ENCODE data around the gene ATP6V1F.

The ATP6V1F gene

DNA sequence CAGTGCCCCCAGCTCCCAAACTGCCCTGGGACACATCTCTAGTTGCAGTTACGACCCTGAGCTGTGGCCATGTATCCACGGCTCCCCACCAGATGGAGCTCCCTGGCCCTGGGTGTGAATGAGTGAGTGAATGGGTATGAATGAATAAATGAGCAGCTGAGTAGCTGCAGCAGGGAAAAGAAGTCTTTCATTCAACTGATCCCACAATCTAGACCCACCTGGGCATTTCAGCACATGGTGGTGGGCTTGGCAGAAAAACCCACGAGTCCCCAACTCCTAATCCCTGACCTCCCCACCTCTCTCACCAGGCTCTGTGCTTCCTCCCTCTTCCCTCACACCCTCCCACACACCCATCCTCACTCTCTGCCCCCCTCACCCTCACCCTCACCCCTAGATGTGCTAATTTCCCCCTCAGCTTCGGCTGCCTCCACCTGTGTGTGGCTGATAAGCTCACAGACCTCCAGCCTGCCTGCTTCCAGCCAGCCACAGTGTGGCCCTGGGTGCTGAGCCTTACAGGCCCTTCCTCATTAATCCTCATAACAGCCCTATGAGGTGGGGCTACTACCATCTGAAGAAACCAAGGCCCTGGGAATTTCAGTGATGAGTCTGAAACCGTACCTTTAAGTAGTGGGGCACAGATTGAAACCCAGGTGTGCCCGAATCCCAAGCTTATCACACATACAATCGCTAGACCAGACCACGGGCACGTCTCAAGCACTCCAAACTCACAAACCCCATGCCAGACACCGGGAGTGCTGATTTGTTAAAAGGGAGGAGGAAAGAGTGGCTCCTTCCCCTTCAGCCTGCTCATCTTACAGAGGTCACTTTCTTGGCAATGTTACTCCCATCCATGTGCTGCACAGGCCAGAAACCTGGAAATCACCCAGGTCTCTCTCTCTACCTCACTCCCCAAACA is 2.2 kb upstream of the ATP6V1F start:
- no peaks in the 10 kb centered on the region for H4K20me1 ChIP-seq (ENCODE audit: insufficient read depth, low read length)
- H2AFZ ChIP-seq (ENCODE audit: low read length): no peak overlapping the region
- no peak overlapping the region for H3K4me2 ChIP-seq (ENCODE audit: low read length)

DNA sequence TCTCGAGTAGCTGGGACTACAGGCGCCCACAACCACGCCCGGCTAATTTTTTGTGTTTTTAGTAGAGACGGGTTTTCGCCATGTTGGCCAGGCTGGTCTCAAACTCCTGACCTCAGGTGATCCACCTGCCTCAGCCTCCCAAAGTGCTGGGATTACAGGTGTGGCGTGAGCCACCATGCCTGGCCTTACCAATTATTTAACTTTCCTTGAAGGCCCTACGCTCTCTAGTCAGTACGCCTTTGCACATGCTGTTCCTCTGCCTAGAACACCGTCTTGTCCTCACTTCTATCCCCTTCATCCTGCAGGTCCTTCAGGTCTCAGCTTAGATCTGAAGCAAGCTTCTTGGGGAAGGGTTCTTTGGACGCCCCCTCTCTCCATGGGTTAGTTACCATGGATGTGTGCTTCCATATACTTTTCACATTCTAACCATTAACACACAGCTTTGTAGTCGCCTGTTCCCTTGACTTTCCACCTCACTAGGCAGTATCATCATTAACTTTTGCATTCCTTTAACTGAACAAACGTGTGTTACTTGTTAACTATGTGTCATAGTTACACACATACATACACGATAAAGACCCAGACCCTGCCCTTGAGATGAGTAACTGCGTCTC is 592 bp upstream of the ATP6V1F start:
- Histone ChIP-seq H3K4me1 (ENCODE audit: insufficient read depth, low read length, severe bottlenecking) (peaks cover 16% of the 10 kb centered on the region), H3K36me3 (ENCODE audit: insufficient read depth, low read length) (peaks cover 23% of the 10 kb centered on the region), H3K27me3 (ENCODE audit: insufficient read depth, low read length) (peaks cover 3% of the 10 kb centered on the region; the same call in 1 of the 2 replicates), H3K9me2 (ENCODE audit: low read depth, low read length) (no peaks in the 10 kb centered on the region), H3K9ac (ENCODE audit: low read length) (peak overlapping the region; percentile 49), H3K9me3 (ENCODE audit: low read length) (no peaks in the 10 kb centered on the region), H3K4me3 (ENCODE audit: low read depth, low read length, poor library complexity, severe bottlenecking) (peak overlapping the region; percentile 70), H3K27ac (ENCODE audit: low read depth, low read length, poor library complexity, severe bottlenecking) (no peak overlapping the region), H2AFZ (ENCODE audit: low read length) (peak overlapping the region; percentile 76), H3F3A (ENCODE audit: insufficient read depth, low read length) (no peaks in the 10 kb centered on the region), H3K4me2 (ENCODE audit: low read length) (peak overlapping the region; percentile 81), H3K79me2 (ENCODE audit: insufficient read depth, low read length) (no peaks in the 10 kb centered on the region), H4K20me1 (ENCODE audit: insufficient read depth, low read length) (no peaks in the 10 kb centered on the region)
- TF ChIP-seq EZH2 (IDR thresholded peaks at IDR 0.05; ENCODE audit: borderline replicate concordance, low read length): no peak
- TF ChIP-seq, protein P1, sequence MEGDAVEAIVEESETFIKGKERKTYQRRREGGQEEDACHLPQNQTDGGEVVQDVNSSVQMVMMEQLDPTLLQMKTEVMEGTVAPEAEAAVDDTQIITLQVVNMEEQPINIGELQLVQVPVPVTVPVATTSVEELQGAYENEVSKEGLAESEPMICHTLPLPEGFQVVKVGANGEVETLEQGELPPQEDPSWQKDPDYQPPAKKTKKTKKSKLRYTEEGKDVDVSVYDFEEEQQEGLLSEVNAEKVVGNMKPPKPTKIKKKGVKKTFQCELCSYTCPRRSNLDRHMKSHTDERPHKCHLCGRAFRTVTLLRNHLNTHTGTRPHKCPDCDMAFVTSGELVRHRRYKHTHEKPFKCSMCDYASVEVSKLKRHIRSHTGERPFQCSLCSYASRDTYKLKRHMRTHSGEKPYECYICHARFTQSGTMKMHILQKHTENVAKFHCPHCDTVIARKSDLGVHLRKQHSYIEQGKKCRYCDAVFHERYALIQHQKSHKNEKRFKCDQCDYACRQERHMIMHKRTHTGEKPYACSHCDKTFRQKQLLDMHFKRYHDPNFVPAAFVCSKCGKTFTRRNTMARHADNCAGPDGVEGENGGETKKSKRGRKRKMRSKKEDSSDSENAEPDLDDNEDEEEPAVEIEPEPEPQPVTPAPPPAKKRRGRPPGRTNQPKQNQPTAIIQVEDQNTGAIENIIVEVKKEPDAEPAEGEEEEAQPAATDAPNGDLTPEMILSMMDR (IDR thresholded peaks at IDR 0.05; ENCODE audit: low read length): no peak

More for the DNA sequence above, 2.2 kb upstream of the ATP6V1F start:
- H3K9me2 ChIP-seq (ENCODE audit: low read depth, low read length): no peaks in the 10 kb centered on the region
- H3K4me3 ChIP-seq (ENCODE audit: low read depth, low read length, poor library complexity, severe bottlenecking): no peak overlapping the region
- H3F3A ChIP-seq (ENCODE audit: insufficient read depth, low read length): no peaks in the 10 kb centered on the region
- peaks cover 16% of the 10 kb centered on the region for H3K4me1 ChIP-seq (ENCODE audit: insufficient read depth, low read length, severe bottlenecking)
- no peak overlapping the region for H3K27ac ChIP-seq (ENCODE audit: low read depth, low read length, poor library complexity, severe bottlenecking)
- no peak overlapping the region for H3K9ac ChIP-seq (ENCODE audit: low read length)
- TF ChIP-seq, protein P1 (IDR thresholded peaks at IDR 0.05; ENCODE audit: low read length): peak; percentile 53
- no peak for TF ChIP-seq EZH2 (IDR thresholded peaks at IDR 0.05; ENCODE audit: borderline replicate concordance, low read length)
- no peaks in the 10 kb centered on the region for H3K79me2 ChIP-seq (ENCODE audit: insufficient read depth, low read length)
- H3K9me3 ChIP-seq (ENCODE audit: low read length): no peaks in the 10 kb centered on the region
- peaks cover 7% of the 10 kb centered on the region; the same call in 1 of the 2 replicates for H3K27me3 ChIP-seq (ENCODE audit: insufficient read depth, low read length)
- H3K36me3 ChIP-seq (ENCODE audit: insufficient read depth, low read length): peaks cover 8% of the 10 kb centered on the region

DNA sequence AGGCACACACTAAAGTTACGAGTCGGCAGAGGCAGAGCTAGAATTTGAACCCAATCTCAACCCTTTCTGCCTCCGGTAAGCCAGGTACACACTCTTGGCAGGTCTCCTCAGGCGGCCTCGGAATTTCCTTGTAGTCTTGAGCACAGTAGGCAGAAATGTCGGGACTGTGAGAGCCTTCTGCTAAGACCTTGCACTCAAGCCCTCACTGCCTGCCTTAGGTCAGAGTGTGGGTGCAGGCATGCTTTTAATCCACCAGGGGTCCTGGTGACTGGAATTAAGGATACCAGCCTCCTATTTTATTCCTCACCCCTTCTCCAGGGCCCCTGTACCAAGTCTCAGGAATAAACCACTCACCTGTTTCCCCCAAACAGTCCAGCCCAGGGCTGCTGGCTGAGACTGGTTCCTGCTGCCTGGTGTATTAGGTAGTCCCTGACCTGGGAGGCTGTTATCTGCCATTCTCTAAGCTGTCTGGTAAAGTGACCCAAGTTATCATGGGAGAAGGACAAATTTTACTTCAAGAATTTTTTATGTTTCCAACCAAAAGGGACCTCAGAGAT is 855 bp downstream of the ATP6V1F start:
- TF ChIP-seq, protein P1 (IDR thresholded peaks at IDR 0.05; ENCODE audit: low read length): peak; percentile 78
- no peak for TF ChIP-seq EZH2 (IDR thresholded peaks at IDR 0.05; ENCODE audit: borderline replicate concordance, low read length)
- H3K9me2 ChIP-seq (ENCODE audit: low read depth, low read length): no peaks in the 10 kb centered on the region
- H3F3A ChIP-seq (ENCODE audit: insufficient read depth, low read length): no peaks in the 10 kb centered on the region
- no peak overlapping the region for H2AFZ ChIP-seq (ENCODE audit: low read length)
- no peaks in the 10 kb centered on the region for H4K20me1 ChIP-seq (ENCODE audit: insufficient read depth, low read length)
- peak overlapping the region; percentile 81 for H3K4me2 ChIP-seq (ENCODE audit: low read length)
- H3K9ac ChIP-seq (ENCODE audit: low read length): peak overlapping the region; percentile 74
- H3K36me3 ChIP-seq (ENCODE audit: insufficient read depth, low read length): peaks cover 25% of the 10 kb centered on the region
- no peaks in the 10 kb centered on the region for H3K79me2 ChIP-seq (ENCODE audit: insufficient read depth, low read length)
- peak overlapping the region; percentile 70 for H3K4me3 ChIP-seq (ENCODE audit: low read depth, low read length, poor library complexity, severe bottlenecking)
- no peak overlapping the region for H3K27ac ChIP-seq (ENCODE audit: low read depth, low read length, poor library complexity, severe bottlenecking)
- peaks cover 2% of the 10 kb centered on the region; the same call in 1 of the 2 replicates for H3K27me3 ChIP-seq (ENCODE audit: insufficient read depth, low read length)
- H3K9me3 ChIP-seq (ENCODE audit: low read length): no peaks in the 10 kb centered on the region
- H3K4me1 ChIP-seq (ENCODE audit: insufficient read depth, low read length, severe bottlenecking): peaks cover 16% of the 10 kb centered on the region

All from OCI-LY1 (cell line).